K562 (cell line): Measurements from ENCODE around the gene TRANK1. TPM values are rescaled to one million over a fixed set of nuclear protein-coding genes. Genes with fewer than 3 reads are reported as not detected.

Experiments used
- ATAC-seq: fragments of 200-7000 bp; cut with Tn5 transposase; 3 replicates; pipeline ENCODE4 v1.9.1; 2020; ENCODE audit warnings: moderate library complexity
- BruUV-seq: library from RNA; stranded (reverse); fragments of 400-500 nt; replicated peaks from 2 replicates; lab custom pipeline; 2021; lab: Mats Ljungman, UMichigan
- CTCF ChIA-PET: fragments of 300-600 bp; formaldehyde crosslinking; extraction: SDS; loops from one replicate; lab custom pipeline; 2021; ENCODE audit warnings: low intra/inter-chr PET ratio; lab: Yijun Ruan, JAX
- POLR2A ChIA-PET: fragments of 300-600, 350-650 bp; sonication (Branson Sonifier 250); formaldehyde crosslinking; extraction: SDS; loops from one replicate; lab custom pipeline; 2021; ENCODE audit warnings: antibody characterized with exemption, inconsistent platforms; lab: Yijun Ruan, JAX
- DNase-seq, 4 experiments: peaks; one replicate each; pipeline versions ENCODE4 v3.0.0 to v3.0.0-alpha.2; 2011 to 2018; ENCODE audit warnings: low spot score in 3 of 4, mixed read lengths in 3 of 4; ENCODE audit errors: extremely low read depth in 1 of 4
- FAIRE-seq: peaks from 2 replicates; lab custom pipeline; 2011; peaks lifted over from hg19 to GRCh38; lab: Jason Lieb, UNC
- H2AFZ ChIP-seq: 2 replicates; pipeline ENCODE4 v1.6.0; 2011; ENCODE audit warnings: low read depth, low read length, control low read depth, inconsistent platforms
- H3K27ac ChIP-seq: fragments of 200-600 bp; 3 replicates; pipeline ENCODE4 v1.8.0; 2011; ENCODE audit warnings: low read depth, mild to moderate bottlenecking, control low read depth, inconsistent platforms, low read length, moderate library complexity, mixed read lengths; ENCODE audit errors: extremely low read depth
- H3K27me3 ChIP-seq, 2 experiments: fragments of 300-600 bp in 1 of 2; 2 replicates in 1 of 2; 3 replicates in 1 of 2; pipeline versions ENCODE4 v1.6.0 to v1.8.0; 2011; ENCODE audit warnings: inconsistent platforms in 2 of 2, low read length in 2 of 2, mild to moderate bottlenecking in 1 of 2, mixed read lengths in 1 of 2, moderate library complexity in 1 of 2; ENCODE audit not compliant: control insufficient read depth in 2 of 2, insufficient read depth in 2 of 2
- H3K36me3 ChIP-seq: fragments of 300-600 bp; 3 replicates; pipeline ENCODE4 v1.8.0; 2011; ENCODE audit warnings: mild to moderate bottlenecking, low read length, inconsistent platforms; ENCODE audit not compliant: control insufficient read depth, insufficient read depth
- H3K4me1 ChIP-seq, 2 experiments: fragments of 200-600 bp in 1 of 2; replicated peaks in 1 of 2; 2 replicates in 1 of 2; 3 replicates in 1 of 2; pipeline versions ENCODE4 v1.5.1 to v1.8.0; 2011; ENCODE audit warnings: inconsistent platforms in 2 of 2, low read length in 2 of 2, mild to moderate bottlenecking in 1 of 2, mixed read lengths in 1 of 2, moderate library complexity in 1 of 2; ENCODE audit not compliant: control insufficient read depth in 2 of 2, insufficient read depth in 2 of 2
- H3K4me2 ChIP-seq: 2 replicates; pipeline ENCODE4 v1.6.1; 2011; ENCODE audit warnings: low read length, control low read depth, inconsistent platforms, mixed read lengths; ENCODE audit not compliant: insufficient read depth
- H3K4me3 ChIP-seq: fragments of 200-600 bp; sonication (generic), shearing (Covaris generic); 2 replicates; pipeline ENCODE4 v1.5.1; 2016; ENCODE audit warnings: control low read depth, inconsistent platforms
- H3K79me2 ChIP-seq: fragments of 200-600 bp; 3 replicates; pipeline ENCODE4 v1.8.0; 2011; ENCODE audit warnings: low read length, inconsistent platforms; ENCODE audit not compliant: control insufficient read depth, insufficient read depth
- H3K9ac ChIP-seq, 2 experiments: 2 replicates each; pipeline versions ENCODE4 v1.6.0 to v1.6.1; 2011; ENCODE audit warnings: low read depth in 2 of 2, low read length in 2 of 2, control low read depth in 1 of 2, inconsistent platforms in 1 of 2, mild to moderate bottlenecking in 1 of 2, mixed read lengths in 1 of 2; ENCODE audit not compliant: insufficient read depth in 1 of 2
- H3K9me1 ChIP-seq: one replicate; pipeline ENCODE4 v1.6.0; 2011; ENCODE audit warnings: inconsistent platforms, mild to moderate bottlenecking, low read length, moderate library complexity; ENCODE audit not compliant: control insufficient read depth, insufficient read depth
- H3K9me3 ChIP-seq: replicated peaks from 2 replicates; pipeline ENCODE4 v1.5.1; 2011; ENCODE audit warnings: low read depth, low read length, inconsistent platforms; ENCODE audit not compliant: control insufficient read depth, insufficient read depth
- H4K20me1 ChIP-seq: replicated peaks from 2 replicates; pipeline ENCODE4 v1.6.1; 2011; ENCODE audit warnings: low read length, inconsistent platforms, mixed read lengths; ENCODE audit not compliant: control insufficient read depth, insufficient read depth
- BRD4 ChIP-seq: fragments of 200-600 bp; sonication (generic); IDR thresholded peaks from 2 replicates; pipeline ENCODE4 v1.6.1; 2017; ENCODE audit warnings: inconsistent platforms
- CREBBP ChIP-seq: IDR thresholded peaks from one replicate; pipeline ENCODE4 v1.6.1; 2012; ENCODE audit warnings: low read depth, mild to moderate bottlenecking, control low read depth, inconsistent platforms, low read length
- KDM4B ChIP-seq, 2 experiments: fragments of 450-650 bp in 1 of 2; sonication (generic) in 1 of 2; IDR thresholded peaks; 2 replicates each; pipeline ENCODE4 v1.6.1; 2016 to 2017; ENCODE audit warnings: borderline replicate concordance in 2 of 2, antibody characterized with exemption in 1 of 2, low read depth in 1 of 2, mild to moderate bottlenecking in 1 of 2
- KLF6 ChIP-seq: fragments of 250-450 bp; sonication (Bioruptor Pico); IDR thresholded peaks from 2 replicates; pipeline ENCODE4 v1.4.0; 2020; ENCODE audit warnings: mild to moderate bottlenecking, moderate library complexity, borderline replicate concordance
- MEF2D ChIP-seq: conservative IDR thresholded peaks from 2 replicates; pipeline ENCODE4 v1.6.1; 2016; ENCODE audit warnings: low read depth, missing genetic modification characterization, missing compliant biosample characterization
- MTA2 ChIP-seq: fragments of 450-650 bp; IDR thresholded peaks from 2 replicates; pipeline ENCODE4 v1.6.1; 2016; ENCODE audit warnings: low read depth
- MYC ChIP-seq, 2 experiments: fragments of 250-450 bp in 1 of 2; sonication (Bioruptor Pico) in 1 of 2; IDR thresholded peaks; 2 replicates each; pipeline versions ENCODE4 v1.5.1 to v1.6.1; 2012 to 2021; ENCODE audit warnings: low read depth in 2 of 2, borderline replicate concordance in 1 of 2, improper control_type of control experiment in 1 of 2, low read length in 1 of 2, mild to moderate bottlenecking in 1 of 2, moderate library complexity in 1 of 2
- NFRKB ChIP-seq: fragments of 450-650 bp; IDR thresholded peaks from 2 replicates; pipeline ENCODE4 v1.6.1; 2016; ENCODE audit warnings: low read depth
- RBBP5 ChIP-seq: fragments of 200-600 bp; sonication (generic); IDR thresholded peaks from 2 replicates; pipeline ENCODE4 v1.6.1; 2012; ENCODE audit warnings: borderline replicate concordance, mild to moderate bottlenecking, low read length, control low read depth, inconsistent platforms; ENCODE audit not compliant: insufficient read depth, poor library complexity, severe bottlenecking
- SRSF9 ChIP-seq: fragments of 200-400 bp; formaldehyde crosslinking; IDR thresholded peaks from 2 replicates; pipeline ENCODE4 v1.6.1; 2017; ENCODE audit warnings: low read depth, low read length, borderline replicate concordance
- WGBS: fragments of 100-300 bp; shearing (Covaris generic); methylation state at CpG from one replicate; pipeline ENCODE4 v1.1.6; 2016; ENCODE audit warnings: low coverage, mixed read lengths; ENCODE audit not compliant: insufficient coverage; ENCODE audit errors: missing lambda C conversion rate; 5-methylcytosine and 5-hydroxymethylcytosine counted together
- in situ Hi-C: fragments of 300-500 bp; cut with MboI; formaldehyde crosslinking; loops from 4 replicates; pipeline ENCODE4 v1.15.0; 2018; ENCODE audit warnings: inconsistent platforms, mixed read lengths
- intact Hi-C: fragments of 100-400 bp; cut with micrococcal nuclease; formaldehyde crosslinking; loops from 2 replicates; pipeline ENCODE4 v1.14.2; 2022
- polyA plus RNA-seq, 8 experiments: library from polyadenylated mRNA; depleted of rRNA in 4 of 8; stranded (reverse) in 5 of 8; unstranded in 3 of 8; fragments of >200 nt; fragmentation: Nextera tagmentation in 2 of 8; fragmentation: Illumina TruSeq in 1 of 8; extraction: Ambion mirVana in 2 of 8; extraction: Trizol in 1 of 8; gene quantifications; 2 replicates each; pipeline versions ENCODE4 v1.2.1 to v1.2.3, GENCODE V29; 2011 to 2014; ENCODE audit warnings: inconsistent platforms in 1 of 8, missing spikeins in 1 of 8
- total RNA-seq, 7 experiments: library from RNA; depleted of rRNA in 6 of 7; stranded (reverse); fragments of >200 nt in 6 of 7; fragmentation: Illumina TruSeq in 2 of 7; extraction: Trizol in 2 of 7; gene quantifications; 2 replicates each; pipeline versions ENCODE4 v1.2.1 to v1.2.3, GENCODE V29; 2011 to 2021; ENCODE audit warnings: low replicate concordance in 1 of 7
- TF ChIP-seq, protein P1 (sequence below): fragments of 250-450 bp; sonication (Bioruptor Pico); IDR thresholded peaks from 2 replicates; pipeline ENCODE4 v1.8.0; 2021; ENCODE audit warnings: moderate library complexity, mild to moderate bottlenecking, inconsistent platforms
- TF ChIP-seq, protein P2 (sequence below): fragments of 200-800 bp; sonication (Bioruptor generic); IDR thresholded peaks from 2 replicates; pipeline ENCODE4 v1.6.1; 2017; ENCODE audit warnings: missing genetic modification characterization, missing compliant biosample characterization
- TF ChIP-seq, protein P3 (sequence below), 3 experiments: fragments of 200-800 bp in 1 of 3; fragments of 250-450 bp in 1 of 3; fragments of 450-650 bp in 1 of 3; sonication (Bioruptor Pico) in 1 of 3; sonication (Bioruptor generic) in 1 of 3; formaldehyde crosslinking in 1 of 3; IDR thresholded peaks; 2 replicates each; pipeline versions ENCODE4 v1.6.1 to v1.8.0; 2016 to 2022; ENCODE audit warnings: mild to moderate bottlenecking in 2 of 3, missing genetic modification characterization in 2 of 3, missing compliant biosample characterization in 1 of 3, moderate library complexity in 1 of 3

The TRANK1 gene
- total and polyA plus RNA-seq, 9 of the 15 experiments (the other 6 are each of a cell fraction or from before 2014, with no cell fraction given) = 0.41 to 5.3 (median 2.1) TPM

DNA sequence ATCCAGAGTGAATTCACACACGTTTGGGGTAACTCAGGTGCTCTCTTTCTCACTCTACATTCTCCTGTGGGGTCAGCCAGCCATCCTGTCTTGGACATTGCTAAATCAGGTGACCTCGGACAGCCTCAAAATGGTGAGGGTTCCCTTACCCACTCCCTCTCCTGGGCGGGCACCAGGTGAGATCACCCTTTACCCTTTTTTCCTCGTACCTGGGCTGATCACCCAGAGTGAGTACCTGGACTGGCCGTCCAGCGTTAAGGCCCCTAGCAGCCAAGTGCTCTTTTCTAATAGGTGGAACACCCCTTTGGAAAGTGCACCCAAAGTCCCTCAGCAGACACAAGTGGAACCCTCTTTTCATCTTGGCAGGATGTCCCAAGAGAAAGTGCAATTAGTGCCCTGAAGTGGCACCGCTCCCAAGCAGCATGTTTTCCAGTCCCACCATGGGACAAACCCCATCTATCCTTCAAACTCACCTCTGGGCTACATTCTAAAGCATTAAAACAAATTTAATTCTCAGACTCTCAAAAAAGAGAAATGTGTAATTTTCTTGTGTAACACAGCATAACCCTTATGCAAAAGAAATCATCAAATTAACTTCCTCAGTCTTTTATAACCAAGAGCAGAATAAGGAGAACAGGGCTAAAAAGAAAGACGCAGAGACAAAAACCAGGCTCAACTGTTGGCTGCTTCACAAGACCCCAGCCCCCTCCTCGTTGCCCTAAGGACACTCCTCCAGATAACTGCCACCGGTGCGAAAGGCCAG lies 20.7 kb downstream of the TRANK1 start (continued):
- TF ChIP-seq, protein P1, sequence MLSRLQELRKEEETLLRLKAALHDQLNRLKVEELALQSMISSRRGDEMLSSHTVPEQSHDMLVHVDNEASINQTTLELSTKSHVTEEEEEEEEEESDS (CRISPR knock-in tag) = no peak
- TF ChIP-seq MEF2D (tag) = 0 out of 2 replicates have a peak, but pooled peaks have one; percentile 5
- 0 out of 2 replicates have a peak, but pooled peaks have one; percentile 1 for TF ChIP-seq NFRKB
- TF ChIP-seq RBBP5 = peak; percentile 19
- TF ChIP-seq, protein P2, sequence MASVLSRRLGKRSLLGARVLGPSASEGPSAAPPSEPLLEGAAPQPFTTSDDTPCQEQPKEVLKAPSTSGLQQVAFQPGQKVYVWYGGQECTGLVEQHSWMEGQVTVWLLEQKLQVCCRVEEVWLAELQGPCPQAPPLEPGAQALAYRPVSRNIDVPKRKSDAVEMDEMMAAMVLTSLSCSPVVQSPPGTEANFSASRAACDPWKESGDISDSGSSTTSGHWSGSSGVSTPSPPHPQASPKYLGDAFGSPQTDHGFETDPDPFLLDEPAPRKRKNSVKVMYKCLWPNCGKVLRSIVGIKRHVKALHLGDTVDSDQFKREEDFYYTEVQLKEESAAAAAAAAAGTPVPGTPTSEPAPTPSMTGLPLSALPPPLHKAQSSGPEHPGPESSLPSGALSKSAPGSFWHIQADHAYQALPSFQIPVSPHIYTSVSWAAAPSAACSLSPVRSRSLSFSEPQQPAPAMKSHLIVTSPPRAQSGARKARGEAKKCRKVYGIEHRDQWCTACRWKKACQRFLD (CRISPR knock-in tag) = 0 out of 2 replicates have a peak, but pooled peaks have one; percentile 47

DNA sequence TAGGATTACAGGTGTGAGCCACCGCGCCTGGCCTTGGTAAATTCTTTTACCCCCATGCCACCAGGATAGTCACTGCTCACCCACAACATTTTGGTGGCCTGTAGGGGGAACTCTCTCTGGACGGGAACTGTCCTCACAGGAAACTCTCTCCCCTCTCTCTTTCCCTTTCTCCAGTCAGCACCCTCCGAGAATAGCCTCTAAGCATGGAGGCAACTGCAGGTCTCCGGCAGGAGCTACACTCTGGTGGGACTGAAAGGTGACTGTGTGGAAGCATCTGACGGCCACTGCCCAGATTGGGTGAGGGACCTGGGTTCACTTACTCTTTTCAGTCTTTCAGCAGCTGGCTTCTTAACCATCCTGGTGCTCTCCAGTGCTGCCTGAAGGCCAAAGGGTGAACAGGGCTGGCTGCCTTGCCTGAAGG lies 21.3 kb downstream of the TRANK1 start:
- in situ Hi-C loops (no loop called here), intact Hi-C loops (no loop called here)
- no TSS peak for BruUV-seq
- H3K79me2 ChIP-seq = no peaks in the 10 kb centered on the region
- no peaks in the 10 kb centered on the region for H3K9me1 ChIP-seq
- H2AFZ ChIP-seq = peak overlapping the region; percentile 86
- peaks cover 19% of the 10 kb centered on the region for H3K9me3 ChIP-seq
- H3K36me3 ChIP-seq = no peaks in the 10 kb centered on the region
- ChIA-PET CTCF (no interaction called here), POLR2A (interaction anchor here (0.8 to 2.3 kb wide), 3 partner anchors 9 to 16 kb away, joined by 4 to 9 read pairs (median 5); no protein-coding TSS in a partner anchor)
- FAIRE-seq = no peak
- H3K4me2 ChIP-seq = peak overlapping the region; percentile 57; the same call in 1 of the 2 replicates
- H3K27ac ChIP-seq = peak overlapping the region; percentile 58; the same call in 2 of the 3 replicates
- peak overlapping the region in 1 of 2 experiments; percentile 22; a peak in 1 of 4 replicates for H3K9ac ChIP-seq
- H4K20me1 ChIP-seq = no peaks in the 10 kb centered on the region
- peak; percentile 36 for ATAC-seq
- DNase-seq = no peak
- peaks cover 15 to 40% of the 10 kb centered on the region in 2 experiments for H3K4me1 ChIP-seq
- WGBS = 71% methylated on average over 6 of the region's 6 CpGs
- H3K27me3 ChIP-seq = no peaks in the 10 kb centered on the region
- no peak overlapping the region for H3K4me3 ChIP-seq
- TF ChIP-seq KLF6 (CRISPR knock-in tag) (0 out of 2 replicates have a peak, but pooled peaks have one; percentile 10), SRSF9 (no peak), MYC (IDR thresholded peaks at IDR 0.05; ENCODE audit: low read depth, low read length) (no peak), MYC (CRISPR knock-in tag; IDR thresholded peaks at IDR 0.05; ENCODE audit: borderline replicate concordance, low read depth) (no peak), KDM4B (IDR thresholded peaks at IDR 0.05; ENCODE audit: borderline replicate concordance in 2 of 2, low read depth in 1 of 2) (0 out of 4 replicates have a peak, but pooled peaks of 1 of the 2 experiments have one; percentile 19), MTA2 (no peak), CREBBP (no peak), BRD4 (0 out of 2 replicates have a peak, but pooled peaks have one; percentile 7)
- TF ChIP-seq, protein P3, sequence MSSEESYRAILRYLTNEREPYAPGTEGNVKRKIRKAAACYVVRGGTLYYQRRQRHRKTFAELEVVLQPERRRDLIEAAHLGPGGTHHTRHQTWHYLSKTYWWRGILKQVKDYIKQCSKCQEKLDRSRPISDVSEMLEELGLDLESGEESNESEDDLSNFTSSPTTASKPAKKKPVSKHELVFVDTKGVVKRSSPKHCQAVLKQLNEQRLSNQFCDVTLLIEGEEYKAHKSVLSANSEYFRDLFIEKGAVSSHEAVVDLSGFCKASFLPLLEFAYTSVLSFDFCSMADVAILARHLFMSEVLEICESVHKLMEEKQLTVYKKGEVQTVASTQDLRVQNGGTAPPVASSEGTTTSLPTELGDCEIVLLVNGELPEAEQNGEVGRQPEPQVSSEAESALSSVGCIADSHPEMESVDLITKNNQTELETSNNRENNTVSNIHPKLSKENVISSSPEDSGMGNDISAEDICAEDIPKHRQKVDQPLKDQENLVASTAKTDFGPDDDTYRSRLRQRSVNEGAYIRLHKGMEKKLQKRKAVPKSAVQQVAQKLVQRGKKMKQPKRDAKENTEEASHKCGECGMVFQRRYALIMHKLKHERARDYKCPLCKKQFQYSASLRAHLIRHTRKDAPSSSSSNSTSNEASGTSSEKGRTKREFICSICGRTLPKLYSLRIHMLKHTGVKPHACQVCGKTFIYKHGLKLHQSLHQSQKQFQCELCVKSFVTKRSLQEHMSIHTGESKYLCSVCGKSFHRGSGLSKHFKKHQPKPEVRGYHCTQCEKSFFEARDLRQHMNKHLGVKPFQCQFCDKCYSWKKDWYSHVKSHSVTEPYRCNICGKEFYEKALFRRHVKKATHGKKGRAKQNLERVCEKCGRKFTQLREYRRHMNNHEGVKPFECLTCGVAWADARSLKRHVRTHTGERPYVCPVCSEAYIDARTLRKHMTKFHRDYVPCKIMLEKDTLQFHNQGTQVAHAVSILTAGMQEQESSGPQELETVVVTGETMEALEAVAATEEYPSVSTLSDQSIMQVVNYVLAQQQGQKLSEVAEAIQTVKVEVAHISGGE (CRISPR knock-in tag; IDR thresholded peaks at IDR 0.05) = no peak
